SK-N-SH treated with all-trans-retinoic acid at 6 μM for 48 hours (cell line): ENCODE measurements around the gene MACIR.
"Not testable (repeated sequence)": the region's sequence is repeated elsewhere in the genome, so short reads cannot be mapped to it uniquely, and the experiment has no call there.

ENCODE experiments used
- ATAC-seq: fragments of 200-7000 bp; cut with Tn5 transposase; 3 replicates; pipeline ENCODE4 v1.9.1; 2020; ENCODE audit warnings: mild to moderate bottlenecking, moderate library complexity
- ARNTL ChIP-seq: fragments of 450-650 bp; formaldehyde crosslinking; IDR thresholded peaks from 2 replicates; pipeline ENCODE4 v1.5.0; 2020; ENCODE audit warnings: low read depth, mild to moderate bottlenecking, moderate library complexity, borderline replicate concordance
- BACH2 ChIP-seq: fragments of 250-450 bp; sonication (Bioruptor Pico); IDR thresholded peaks from 2 replicates; pipeline ENCODE4 v1.9.0; 2021; ENCODE audit warnings: mild to moderate bottlenecking, borderline replicate concordance
- CSDC2 ChIP-seq: fragments of 250-450 bp; sonication (Bioruptor Pico); IDR thresholded peaks from 2 replicates; pipeline ENCODE4 v1.5.0; 2020; ENCODE audit warnings: mild to moderate bottlenecking, moderate library complexity
- CSRNP3 ChIP-seq: fragments of 250-450 bp; sonication (Bioruptor Pico); IDR thresholded peaks from 2 replicates; pipeline ENCODE4 v1.5.1; 2021; ENCODE audit warnings: mild to moderate bottlenecking, moderate library complexity
- ESRRG ChIP-seq: fragments of 250-450 bp; sonication (Bioruptor Pico); IDR thresholded peaks from 2 replicates; pipeline ENCODE4 v1.6.1; 2021; ENCODE audit warnings: mild to moderate bottlenecking
- PATZ1 ChIP-seq: fragments of 250-450 bp; sonication (Bioruptor Pico); IDR thresholded peaks from 2 replicates; pipeline ENCODE4 v1.8.0; 2020; ENCODE audit warnings: mild to moderate bottlenecking, moderate library complexity, borderline replicate concordance
- PPARA ChIP-seq: fragments of 250-450 bp; sonication (Bioruptor Pico); IDR thresholded peaks from 2 replicates; pipeline ENCODE4 v1.5.0; 2020; ENCODE audit warnings: mild to moderate bottlenecking, borderline replicate concordance
- RARB ChIP-seq: fragments of 250-450 bp; sonication (Bioruptor Pico); IDR thresholded peaks from 2 replicates; pipeline ENCODE4 v1.8.0; 2021; ENCODE audit warnings: mild to moderate bottlenecking, moderate library complexity
- SNAI2 ChIP-seq: fragments of 250-450 bp; sonication (Bioruptor Pico); IDR thresholded peaks from 2 replicates; pipeline ENCODE4 v1.5.0; 2020; ENCODE audit warnings: mild to moderate bottlenecking, moderate library complexity
- TCF4 ChIP-seq: fragments of 250-450 bp; sonication (Bioruptor Pico); IDR thresholded peaks from 2 replicates; pipeline ENCODE4 v1.8.0; 2021; ENCODE audit warnings: mild to moderate bottlenecking, moderate library complexity, borderline replicate concordance
- TOX ChIP-seq: fragments of 250-450 bp; sonication (Bioruptor Pico); IDR thresholded peaks from 2 replicates; pipeline ENCODE4 v1.8.0; 2021; ENCODE audit warnings: mild to moderate bottlenecking, moderate library complexity, borderline replicate concordance
- ZC3H10 ChIP-seq: fragments of 250-450 bp; sonication (Bioruptor Pico); IDR thresholded peaks from 2 replicates; pipeline ENCODE4 v1.5.1; 2021; ENCODE audit warnings: mild to moderate bottlenecking, moderate library complexity
- ZFP3 ChIP-seq: fragments of 250-450 bp; sonication (Bioruptor Pico); IDR thresholded peaks from 2 replicates; pipeline ENCODE4 v1.5.0; 2020; ENCODE audit warnings: mild to moderate bottlenecking, moderate library complexity
- ZFP30 ChIP-seq: fragments of 450-650 bp; formaldehyde crosslinking; IDR thresholded peaks from 2 replicates; pipeline ENCODE4 v1.5.0; 2022; ENCODE audit warnings: mild to moderate bottlenecking, moderate library complexity
- ZNF565 ChIP-seq: fragments of 450-650 bp; formaldehyde crosslinking; conservative IDR thresholded peaks from 2 replicates; pipeline ENCODE4 v1.5.0; 2020; ENCODE audit warnings: low read depth, mild to moderate bottlenecking, moderate library complexity
- ZNF70 ChIP-seq: fragments of 450-650 bp; formaldehyde crosslinking; IDR thresholded peaks from 2 replicates; pipeline ENCODE4 v1.5.0; 2020; ENCODE audit warnings: mild to moderate bottlenecking, moderate library complexity
- ZNF8 ChIP-seq: fragments of 450-650 bp; formaldehyde crosslinking; IDR thresholded peaks from 2 replicates; pipeline ENCODE4 v1.5.0; 2020; ENCODE audit warnings: mild to moderate bottlenecking, moderate library complexity
- TF ChIP-seq, protein P1 (sequence below): fragments of 250-450 bp; sonication (Bioruptor Pico); IDR thresholded peaks from 2 replicates; pipeline ENCODE4 v1.8.0; 2021; ENCODE audit warnings: low read depth, mild to moderate bottlenecking, moderate library complexity, borderline replicate concordance
- TF ChIP-seq, protein P2 (sequence below): fragments of 250-450 bp; sonication (Bioruptor Pico); IDR thresholded peaks from 2 replicates; pipeline ENCODE4 v1.5.0; 2020; ENCODE audit warnings: mild to moderate bottlenecking, moderate library complexity
- TF ChIP-seq, protein P3 (sequence below): fragments of 250-450 bp; sonication (Bioruptor Pico); IDR thresholded peaks from 2 replicates; pipeline ENCODE4 v1.5.1; 2020; ENCODE audit warnings: low read depth, mild to moderate bottlenecking, moderate library complexity

MACIR gene

DNA sequence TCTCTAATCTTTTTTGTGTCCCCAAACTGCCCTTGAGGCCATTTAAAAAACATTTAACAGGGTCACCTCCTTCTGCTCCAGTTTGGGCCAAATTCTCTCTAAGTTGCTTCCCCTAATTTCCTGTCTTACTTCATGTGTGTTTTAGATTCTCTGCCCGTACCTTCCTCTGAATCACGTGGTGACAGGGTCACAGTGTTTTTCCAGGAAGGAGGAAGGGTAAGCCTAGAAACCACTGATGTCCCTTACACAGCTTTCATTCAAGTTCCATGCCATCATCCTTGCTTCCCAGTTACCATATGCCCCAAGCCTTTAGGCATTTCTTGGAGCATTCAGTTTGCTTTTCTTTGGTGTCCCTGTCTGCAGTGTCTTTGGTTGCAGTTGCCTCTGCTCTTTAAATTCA, 42.4 kb upstream of the MACIR start:
- no peak for ATAC-seq
- TF ChIP-seq BACH2 (CRISPR knock-in tag) (no peak), TOX (CRISPR knock-in tag) (no peak), ZC3H10 (no peak), ZNF70 (CRISPR knock-in tag) (no peak)
- TF ChIP-seq, protein P1, sequence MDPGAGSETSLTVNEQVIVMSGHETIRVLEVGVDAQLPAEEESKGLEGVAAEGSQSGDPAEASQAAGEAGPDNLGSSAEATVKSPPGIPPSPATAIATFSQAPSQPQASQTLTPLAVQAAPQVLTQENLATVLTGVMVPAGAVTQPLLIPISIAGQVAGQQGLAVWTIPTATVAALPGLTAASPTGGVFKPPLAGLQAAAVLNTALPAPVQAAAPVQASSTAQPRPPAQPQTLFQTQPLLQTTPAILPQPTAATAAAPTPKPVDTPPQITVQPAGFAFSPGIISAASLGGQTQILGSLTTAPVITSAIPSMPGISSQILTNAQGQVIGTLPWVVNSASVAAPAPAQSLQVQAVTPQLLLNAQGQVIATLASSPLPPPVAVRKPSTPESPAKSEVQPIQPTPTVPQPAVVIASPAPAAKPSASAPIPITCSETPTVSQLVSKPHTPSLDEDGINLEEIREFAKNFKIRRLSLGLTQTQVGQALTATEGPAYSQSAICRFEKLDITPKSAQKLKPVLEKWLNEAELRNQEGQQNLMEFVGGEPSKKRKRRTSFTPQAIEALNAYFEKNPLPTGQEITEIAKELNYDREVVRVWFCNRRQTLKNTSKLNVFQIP (CRISPR knock-in tag): no peak

DNA sequence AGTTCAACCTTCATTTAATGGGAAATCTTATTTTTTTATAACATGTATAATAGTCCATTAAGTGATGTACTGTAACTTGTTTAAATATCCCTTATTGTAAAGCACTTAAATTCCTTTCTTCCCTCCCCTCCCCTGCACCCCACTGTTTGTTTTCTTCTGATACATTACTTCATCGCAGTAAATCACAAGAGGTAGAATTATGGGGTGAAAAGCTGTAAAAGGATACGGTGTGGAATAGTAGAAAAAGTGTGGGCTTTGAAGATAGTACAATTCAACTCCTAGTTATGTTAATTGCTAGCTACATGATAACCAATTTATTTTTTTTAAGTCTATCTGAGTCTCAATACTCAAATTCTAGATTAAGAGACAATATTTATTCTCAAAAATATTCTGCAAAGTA, 41.9 kb upstream of the MACIR start:
- TF ChIP-seq ZNF565 (no peak), ZNF70 (CRISPR knock-in tag) (no peak), BACH2 (CRISPR knock-in tag) (no peak), ZFP3 (CRISPR knock-in tag) (no peak), ARNTL (CRISPR knock-in tag) (no peak), ZNF8 (CRISPR knock-in tag) (no peak), ZC3H10 (no peak), CSRNP3 (no peak), PATZ1 (CRISPR knock-in tag) (no peak), RARB (CRISPR knock-in tag) (no peak), TOX (CRISPR knock-in tag) (no peak), ZFP30 (CRISPR knock-in tag) (no peak), PPARA (no peak), CSDC2 (CRISPR knock-in tag) (no peak)
- TF ChIP-seq, protein P1 (CRISPR knock-in tag): no peak
- TF ChIP-seq, protein P2, sequence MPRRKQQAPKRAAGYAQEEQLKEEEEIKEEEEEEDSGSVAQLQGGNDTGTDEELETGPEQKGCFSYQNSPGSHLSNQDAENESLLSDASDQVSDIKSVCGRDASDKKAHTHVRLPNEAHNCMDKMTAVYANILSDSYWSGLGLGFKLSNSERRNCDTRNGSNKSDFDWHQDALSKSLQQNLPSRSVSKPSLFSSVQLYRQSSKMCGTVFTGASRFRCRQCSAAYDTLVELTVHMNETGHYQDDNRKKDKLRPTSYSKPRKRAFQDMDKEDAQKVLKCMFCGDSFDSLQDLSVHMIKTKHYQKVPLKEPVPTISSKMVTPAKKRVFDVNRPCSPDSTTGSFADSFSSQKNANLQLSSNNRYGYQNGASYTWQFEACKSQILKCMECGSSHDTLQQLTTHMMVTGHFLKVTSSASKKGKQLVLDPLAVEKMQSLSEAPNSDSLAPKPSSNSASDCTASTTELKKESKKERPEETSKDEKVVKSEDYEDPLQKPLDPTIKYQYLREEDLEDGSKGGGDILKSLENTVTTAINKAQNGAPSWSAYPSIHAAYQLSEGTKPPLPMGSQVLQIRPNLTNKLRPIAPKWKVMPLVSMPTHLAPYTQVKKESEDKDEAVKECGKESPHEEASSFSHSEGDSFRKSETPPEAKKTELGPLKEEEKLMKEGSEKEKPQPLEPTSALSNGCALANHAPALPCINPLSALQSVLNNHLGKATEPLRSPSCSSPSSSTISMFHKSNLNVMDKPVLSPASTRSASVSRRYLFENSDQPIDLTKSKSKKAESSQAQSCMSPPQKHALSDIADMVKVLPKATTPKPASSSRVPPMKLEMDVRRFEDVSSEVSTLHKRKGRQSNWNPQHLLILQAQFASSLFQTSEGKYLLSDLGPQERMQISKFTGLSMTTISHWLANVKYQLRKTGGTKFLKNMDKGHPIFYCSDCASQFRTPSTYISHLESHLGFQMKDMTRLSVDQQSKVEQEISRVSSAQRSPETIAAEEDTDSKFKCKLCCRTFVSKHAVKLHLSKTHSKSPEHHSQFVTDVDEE (CRISPR knock-in tag): no peak
- no peak for ATAC-seq

- no peak for ATAC-seq
- TF ChIP-seq ARNTL (CRISPR knock-in tag) (no peak), SNAI2 (CRISPR knock-in tag) (no peak), CSDC2 (CRISPR knock-in tag) (no peak), BACH2 (CRISPR knock-in tag) (no peak), PPARA (no peak), ESRRG (CRISPR knock-in tag) (no peak), ZNF565 (no peak), TCF4 (no peak)
- TF ChIP-seq, all 23 proteins: peak for 0
Measured at GRCh38 chr5:103217101-103217500, 41.5 kb upstream of the MACIR start.

- no peak for ATAC-seq
- TF ChIP-seq TCF4: no peak
- no peak for TF ChIP-seq RARB (CRISPR knock-in tag)
- no peak for TF ChIP-seq TOX (CRISPR knock-in tag)
- TF ChIP-seq, protein P3, sequence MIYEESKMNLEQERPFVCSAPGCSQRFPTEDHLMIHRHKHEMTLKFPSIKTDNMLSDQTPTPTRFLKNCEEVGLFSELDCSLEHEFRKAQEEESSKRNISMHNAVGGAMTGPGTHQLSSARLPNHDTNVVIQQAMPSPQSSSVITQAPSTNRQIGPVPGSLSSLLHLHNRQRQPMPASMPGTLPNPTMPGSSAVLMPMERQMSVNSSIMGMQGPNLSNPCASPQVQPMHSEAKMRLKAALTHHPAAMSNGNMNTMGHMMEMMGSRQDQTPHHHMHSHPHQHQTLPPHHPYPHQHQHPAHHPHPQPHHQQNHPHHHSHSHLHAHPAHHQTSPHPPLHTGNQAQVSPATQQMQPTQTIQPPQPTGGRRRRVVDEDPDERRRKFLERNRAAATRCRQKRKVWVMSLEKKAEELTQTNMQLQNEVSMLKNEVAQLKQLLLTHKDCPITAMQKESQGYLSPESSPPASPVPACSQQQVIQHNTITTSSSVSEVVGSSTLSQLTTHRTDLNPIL: no peak
- no peak for TF ChIP-seq ZNF8 (CRISPR knock-in tag)
- no peak for TF ChIP-seq ZFP30 (CRISPR knock-in tag)
- TF ChIP-seq ZFP3 (CRISPR knock-in tag): no peak
- TF ChIP-seq, protein P1 (CRISPR knock-in tag): no peak
Measured at GRCh38 chr5:103218164-103218563, 40.4 kb upstream of the MACIR start.

DNA sequence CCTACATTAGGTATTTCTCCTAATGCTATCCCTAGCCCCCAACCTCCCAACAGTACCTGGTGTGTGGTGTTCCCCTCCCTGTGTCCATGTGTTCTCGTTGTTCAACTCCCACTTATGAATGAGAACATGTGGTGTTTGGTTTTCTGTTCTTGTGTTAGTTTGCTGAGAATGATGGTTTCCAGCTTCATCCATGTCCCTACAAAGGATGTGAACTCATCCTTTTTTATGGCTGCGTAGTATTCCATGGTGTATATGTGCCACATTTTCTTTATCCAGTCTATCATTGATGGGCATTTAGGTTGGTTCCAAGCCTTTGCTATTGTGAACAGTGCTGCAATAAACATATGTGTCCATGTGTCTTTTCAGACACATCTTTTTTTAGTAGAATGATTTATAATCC, 39.5 kb upstream of the MACIR start:
- ATAC-seq: not testable (repeated sequence)
